ENCODE results near the gene MAB21L2. TPM values are rescaled to one million over a fixed set of nuclear protein-coding genes. Genes with fewer than 3 reads are reported as not detected.

The MAB21L2 gene
- total and polyA plus RNA-seq, 2 of the 13 experiments (the other 11 are each of a cell fraction or from before 2014, with no cell fraction given): not detected

- H2AFZ ChIP-seq (ENCODE audit: low read length): no peak overlapping the region
- H3K4me2 ChIP-seq (ENCODE audit: low read depth, low read length): no peak overlapping the region
- no peaks in the 10 kb centered on the region for H3K79me2 ChIP-seq (ENCODE audit: insufficient read depth, low read length)
- intact Hi-C loops (cut with micrococcal nuclease; ENCODE audit: unreplicated experiment): no loop called here
- no peak for ATAC-seq
- no peak for FAIRE-seq
- DNase-seq (ENCODE audit: low spot score): no peak
- H4K20me1 ChIP-seq (ENCODE audit: insufficient read depth, low read length): no peaks in the 10 kb centered on the region
- H3K27ac ChIP-seq (ENCODE audit: extremely low read length, insufficient read depth, low read length): no peak overlapping the region
- in situ Hi-C loops (cut with HindIII; ENCODE audit: extremely low pct_ligation_motif_present, low pct_unique_long_range_greater_than_20kb): no loop called here
- BruUV-seq (replicated peaks): no TSS peak
- 97% methylated on average over 32 of the region's 32 CpGs for WGBS (ENCODE audit: low lambda C conversion rate)
- no peak overlapping the region for H3K4me3 ChIP-seq (replicated peaks in 1 of 3; ENCODE audit: insufficient read depth in 1 of 3, low read depth in 2 of 3, low read length in 3 of 3)
- no peak overlapping the region for H3K9ac ChIP-seq (ENCODE audit: insufficient read depth, low read depth, low read length)
- POLR2A ChIA-PET: no interaction called here
- H3K9me3 ChIP-seq (ENCODE audit: low read length): no peaks in the 10 kb centered on the region
- no peaks in the 10 kb centered on the region for H3K27me3 ChIP-seq (ENCODE audit: control insufficient read depth in 1 of 2, insufficient read depth in 2 of 2, low read length in 2 of 2)
- TF ChIP-seq ZNF562 (CRISPR knock-in tag; IDR thresholded peaks at IDR 0.05; ENCODE audit: borderline replicate concordance) (no peak), IKZF4 (CRISPR knock-in tag; IDR thresholded peaks at IDR 0.05; ENCODE audit: borderline replicate concordance, low read depth, not compliant biosample characterization) (no peak), GABPB1 (CRISPR knock-in tag; IDR thresholded peaks at IDR 0.05) (no peak), NR1H2 (CRISPR knock-in tag; IDR thresholded peaks at IDR 0.05; ENCODE audit: borderline replicate concordance, low read depth) (no peak), ZNF569 (CRISPR knock-in tag; IDR thresholded peaks at IDR 0.05; ENCODE audit: borderline replicate concordance) (no peak), ZNF317 (CRISPR knock-in tag; IDR thresholded peaks at IDR 0.05) (no peak), TBL1XR1 (IDR thresholded peaks at IDR 0.05; ENCODE audit: borderline replicate concordance, low read length, partially characterized antibody) (no peak), POLR2A (IDR thresholded peaks at IDR 0.05; ENCODE audit: insufficient read depth in 1 of 2, low read depth in 2 of 2, low read length in 2 of 2) (no peak), THYN1 (CRISPR knock-in tag; IDR thresholded peaks at IDR 0.05; ENCODE audit: borderline replicate concordance, low read depth) (no peak), NAIF1 (CRISPR knock-in tag; IDR thresholded peaks at IDR 0.05; ENCODE audit: borderline replicate concordance) (no peak), ZBTB43 (CRISPR knock-in tag; conservative IDR thresholded peaks at IDR 0.05) (no peak), ZNF609 (CRISPR knock-in tag; IDR thresholded peaks at IDR 0.05; ENCODE audit: borderline replicate concordance) (no peak), HOXA7 (CRISPR knock-in tag; IDR thresholded peaks at IDR 0.05) (no peak), MED1 (CRISPR knock-in tag; IDR thresholded peaks at IDR 0.05) (no peak), ZNF878 (CRISPR knock-in tag; IDR thresholded peaks at IDR 0.05) (no peak), ZNF362 (CRISPR knock-in tag; IDR thresholded peaks at IDR 0.05; ENCODE audit: borderline replicate concordance) (no peak), ZNF451 (CRISPR knock-in tag; IDR thresholded peaks at IDR 0.05) (no peak), RFXAP (CRISPR knock-in tag; IDR thresholded peaks at IDR 0.05; ENCODE audit: borderline replicate concordance) (no peak)
- peaks cover 5 to 8% of the 10 kb centered on the region in 2 experiments; a peak in 2 of 5 replicates for H3K36me3 ChIP-seq (replicated peaks in 1 of 2; ENCODE audit: control insufficient read depth in 1 of 2, insufficient read depth in 2 of 2, low read length in 2 of 2)
- H3K4me1 ChIP-seq (ENCODE audit: insufficient read depth, low read length): no peaks in the 10 kb centered on the region
- CTCF ChIA-PET (ENCODE audit: low intra/inter-chr PET ratio, low total read pairs): no interaction called here
Observed at GRCh38 chr4:150582873-150583286, 929 bp downstream of the MAB21L2 start.

All from HepG2 (cell line).